Measurements from ENCODE around the gene MYLK4.

DNA sequence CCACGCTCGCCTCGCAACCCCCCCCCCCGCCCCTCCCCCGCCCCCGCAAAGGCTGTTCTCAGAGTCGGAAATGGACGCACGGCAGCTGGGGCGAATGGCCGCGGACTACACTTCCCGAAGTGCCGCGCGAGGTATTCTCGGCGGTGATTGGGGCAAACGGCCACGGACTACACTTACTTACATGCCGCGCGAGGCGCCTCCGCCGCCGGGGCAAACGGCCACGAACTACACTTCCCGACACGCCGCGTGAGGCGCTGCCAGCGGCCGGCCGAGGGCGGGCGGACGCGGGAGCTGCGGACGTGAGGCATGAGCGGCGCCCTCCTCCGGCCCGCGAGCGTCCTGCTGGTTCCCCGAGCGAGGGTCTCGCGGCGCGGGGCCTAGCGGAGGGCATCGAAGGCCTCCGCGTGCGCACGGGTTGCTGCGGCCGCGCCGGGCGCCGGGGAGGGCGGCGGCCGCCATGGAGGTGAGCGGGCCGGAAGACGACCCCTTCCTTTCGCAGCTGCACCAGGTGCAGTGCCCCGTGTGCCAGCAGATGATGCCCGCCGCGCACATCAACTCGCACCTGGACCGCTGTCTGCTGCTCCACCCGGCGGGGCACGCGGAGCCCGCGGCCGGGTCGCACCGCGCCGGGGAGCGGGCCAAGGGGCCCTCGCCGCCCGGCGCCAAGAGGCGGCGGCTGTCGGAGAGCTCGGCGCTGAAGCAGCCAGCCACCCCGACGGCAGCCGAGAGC, 14.6 kb upstream of the MYLK4 start, which contains the start of gene WRNIP1:
- TF ChIP-seq EGR1 (IDR thresholded peaks at IDR 0.05; ENCODE audit: low read depth in 2 of 2): peak; percentile 85 to 98
- TF ChIP-seq, protein P1, sequence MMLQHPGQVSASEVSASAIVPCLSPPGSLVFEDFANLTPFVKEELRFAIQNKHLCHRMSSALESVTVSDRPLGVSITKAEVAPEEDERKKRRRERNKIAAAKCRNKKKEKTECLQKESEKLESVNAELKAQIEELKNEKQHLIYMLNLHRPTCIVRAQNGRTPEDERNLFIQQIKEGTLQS (IDR thresholded peaks at IDR 0.05): no peak
- TF ChIP-seq, protein P2, sequence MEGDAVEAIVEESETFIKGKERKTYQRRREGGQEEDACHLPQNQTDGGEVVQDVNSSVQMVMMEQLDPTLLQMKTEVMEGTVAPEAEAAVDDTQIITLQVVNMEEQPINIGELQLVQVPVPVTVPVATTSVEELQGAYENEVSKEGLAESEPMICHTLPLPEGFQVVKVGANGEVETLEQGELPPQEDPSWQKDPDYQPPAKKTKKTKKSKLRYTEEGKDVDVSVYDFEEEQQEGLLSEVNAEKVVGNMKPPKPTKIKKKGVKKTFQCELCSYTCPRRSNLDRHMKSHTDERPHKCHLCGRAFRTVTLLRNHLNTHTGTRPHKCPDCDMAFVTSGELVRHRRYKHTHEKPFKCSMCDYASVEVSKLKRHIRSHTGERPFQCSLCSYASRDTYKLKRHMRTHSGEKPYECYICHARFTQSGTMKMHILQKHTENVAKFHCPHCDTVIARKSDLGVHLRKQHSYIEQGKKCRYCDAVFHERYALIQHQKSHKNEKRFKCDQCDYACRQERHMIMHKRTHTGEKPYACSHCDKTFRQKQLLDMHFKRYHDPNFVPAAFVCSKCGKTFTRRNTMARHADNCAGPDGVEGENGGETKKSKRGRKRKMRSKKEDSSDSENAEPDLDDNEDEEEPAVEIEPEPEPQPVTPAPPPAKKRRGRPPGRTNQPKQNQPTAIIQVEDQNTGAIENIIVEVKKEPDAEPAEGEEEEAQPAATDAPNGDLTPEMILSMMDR (IDR thresholded peaks at IDR 0.05; ENCODE audit: low read depth, low read length, missing input control): peak; percentile 52
